ENCODE measurements around the gene PAGE2B.

GRCh38 chrX:55109306-55109705 is 34.5 kb downstream of the PAGE2B start:
- no peak for TF ChIP-seq CTCF (IDR thresholded peaks at IDR 0.05; ENCODE audit: insufficient read depth, low read depth, low read length)
- no peak for TF ChIP-seq EZH2 (IDR thresholded peaks at IDR 0.05; ENCODE audit: insufficient read depth, low read length)

Measured in astrocyte (in vitro differentiated cells and primary cell).